Gastroesophageal sphincter (tissue), 3 donors: ENCODE results near the gene CKAP4.

Experiments
- CTCF ChIP-seq, 4 experiments: fragments of 200-600 bp in 2 of 4; fragments of 450-650 bp in 2 of 4; sonication (generic) in 1 of 4; IDR thresholded peaks; one replicate each; pipeline ENCODE4 v1.5.1; 2017 to 2019; ENCODE audit warnings: antibody characterized with exemption in 4 of 4, mild to moderate bottlenecking in 2 of 4, moderate library complexity in 2 of 4
- POLR2A ChIP-seq, 2 donors: fragments of 450-650 bp; IDR thresholded peaks; one replicate each; pipeline ENCODE4 v1.6.1; 2017; ENCODE audit warnings: antibody characterized with exemption in 2 of 2, mild to moderate bottlenecking in 2 of 2, moderate library complexity in 1 of 2

DNA sequence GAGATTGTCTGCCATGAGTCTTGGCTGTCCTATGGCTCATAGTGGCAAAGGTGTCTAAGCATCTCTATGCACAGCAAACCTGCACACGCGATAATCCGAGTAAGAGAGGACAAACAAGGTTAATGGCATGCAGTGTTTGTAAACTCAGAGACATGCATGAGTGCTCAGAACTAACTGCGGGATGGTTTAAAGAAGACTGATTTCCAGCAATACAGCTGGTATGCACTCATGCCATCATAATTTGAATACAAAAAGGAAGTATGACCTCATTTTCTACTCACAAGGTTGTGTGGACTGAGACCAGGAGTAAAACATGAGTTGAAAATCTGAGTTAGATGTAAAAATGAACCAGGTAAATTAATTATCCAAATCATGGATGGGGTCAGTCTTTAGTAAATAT is 38.2 kb upstream of the CKAP4 start:
- TF ChIP-seq POLR2A (IDR thresholded peaks at IDR 0.05) (no peak), CTCF (IDR thresholded peaks at IDR 0.05) (no peak)
